Esophagus muscularis mucosa (tissue), 3 donors: ENCODE measurements around the gene ANKS1B.

Experiments used
- CTCF ChIP-seq, 3 experiments: fragments of 200-600 bp in 2 of 3; fragments of 450-650 bp in 1 of 3; sonication (generic) in 2 of 3; IDR thresholded peaks; one replicate each; pipeline ENCODE4 v1.5.1; 2017 to 2019; ENCODE audit warnings: antibody characterized with exemption in 3 of 3, mild to moderate bottlenecking in 2 of 3, moderate library complexity in 1 of 3
- POLR2AphosphoS5 ChIP-seq, 2 donors: sonication (generic); formaldehyde crosslinking; IDR thresholded peaks; one replicate each; pipeline ENCODE4 v1.6.1; 2017; ENCODE audit warnings: antibody characterized with exemption in 2 of 2

GRCh38 chr12:98882526-98882925 is 1102.2 kb downstream of the ANKS1B start:
- TF ChIP-seq POLR2AphosphoS5 (IDR thresholded peaks at IDR 0.05) (no peak), CTCF (IDR thresholded peaks at IDR 0.05) (no peak)
